HepG2 (cell line): ENCODE data around the gene USH2A. TPM values are rescaled to one million over a fixed set of nuclear protein-coding genes. Genes with fewer than 3 reads are reported as not detected.

ENCODE experiments used
- ATAC-seq: fragments of 200-7000 bp; cut with Tn5 transposase; 3 replicates; pipeline ENCODE4 v1.9.1; 2020; ENCODE audit warnings: mild to moderate bottlenecking, moderate library complexity
- BruUV-seq: library from RNA; stranded (reverse); fragments of 400-500 nt; replicated peaks from 2 replicates; lab custom pipeline; 2021; lab: Mats Ljungman, UMichigan
- CTCF ChIA-PET: fragments of 300-600 bp; formaldehyde crosslinking; extraction: SDS; loops from one replicate; lab custom pipeline; 2021; ENCODE audit warnings: low total read pairs, inconsistent platforms, low intra/inter-chr PET ratio; lab: Yijun Ruan, JAX
- POLR2A ChIA-PET: fragments of 350-600 bp; sonication (Branson Sonifier 250); formaldehyde crosslinking; loops from one replicate; lab custom pipeline; 2020; ENCODE audit warnings: antibody characterized with exemption, inconsistent platforms; lab: Yijun Ruan, JAX
- DNase-seq: peaks from one replicate; pipeline ENCODE4 v3.0.0-alpha.2; 2015; ENCODE audit warnings: low spot score
- FAIRE-seq: peaks from 3 replicates; lab custom pipeline; 2011; peaks lifted over from hg19 to GRCh38; lab: Jason Lieb, UNC
- H2AFZ ChIP-seq: one replicate; pipeline ENCODE4 v1.6.1; 2011; ENCODE audit warnings: low read length, inconsistent platforms
- H3K27ac ChIP-seq: fragments of 300-600 bp; 3 replicates; pipeline ENCODE4 v1.8.0; 2011; ENCODE audit warnings: mixed run types, mild to moderate bottlenecking, mixed read lengths, low read length, inconsistent platforms; ENCODE audit not compliant: insufficient read depth; ENCODE audit errors: extremely low read length
- H3K27me3 ChIP-seq, 2 experiments: fragments of 200-600 bp in 1 of 2; 2 replicates in 1 of 2; 3 replicates in 1 of 2; pipeline versions ENCODE4 v1.6.0 to v1.8.0; 2011; ENCODE audit warnings: low read length in 2 of 2, mild to moderate bottlenecking in 2 of 2, moderate library complexity in 2 of 2, inconsistent platforms in 1 of 2; ENCODE audit not compliant: insufficient read depth in 2 of 2, control insufficient read depth in 1 of 2
- H3K36me3 ChIP-seq, 2 experiments: fragments of 200-600 bp in 1 of 2; replicated peaks in 1 of 2; 2 replicates in 1 of 2; 3 replicates in 1 of 2; pipeline versions ENCODE4 v1.5.1 to v1.8.0; 2011; ENCODE audit warnings: low read length in 2 of 2, inconsistent platforms in 1 of 2; ENCODE audit not compliant: insufficient read depth in 2 of 2, control insufficient read depth in 1 of 2
- H3K4me1 ChIP-seq: 2 replicates; pipeline ENCODE4 v1.5.1; 2012; ENCODE audit warnings: low read length, inconsistent platforms; ENCODE audit not compliant: insufficient read depth
- H3K4me2 ChIP-seq: 2 replicates; pipeline ENCODE4 v1.6.0; 2011; ENCODE audit warnings: low read depth, low read length, inconsistent platforms
- H3K4me3 ChIP-seq, 3 experiments: fragments of 200-600 bp in 1 of 3; sonication (generic), shearing (Covaris generic) in 1 of 3; replicated peaks in 1 of 3; 2 replicates each; pipeline ENCODE4 v1.5.1; 2011 to 2016; ENCODE audit warnings: low read length in 3 of 3, inconsistent platforms in 2 of 3, low read depth in 2 of 3, mild to moderate bottlenecking in 2 of 3, control low read depth in 1 of 3, mixed read lengths in 1 of 3; ENCODE audit not compliant: insufficient read depth in 1 of 3
- H3K79me2 ChIP-seq: one replicate; pipeline ENCODE4 v1.6.1; 2011; ENCODE audit warnings: low read length, inconsistent platforms; ENCODE audit not compliant: insufficient read depth
- H3K9ac ChIP-seq: 2 replicates; pipeline ENCODE4 v1.6.0; 2011; ENCODE audit warnings: mild to moderate bottlenecking, low read depth, low read length, inconsistent platforms; ENCODE audit not compliant: insufficient read depth
- H3K9me3 ChIP-seq: 2 replicates; pipeline ENCODE4 v1.5.1; 2012; ENCODE audit warnings: mild to moderate bottlenecking, low read length
- H4K20me1 ChIP-seq: 2 replicates; pipeline ENCODE4 v1.6.0; 2011; ENCODE audit warnings: inconsistent platforms, mild to moderate bottlenecking, low read length, moderate library complexity; ENCODE audit not compliant: insufficient read depth
- MAFG ChIP-seq: sonication (generic); formaldehyde crosslinking; IDR thresholded peaks from 2 replicates; pipeline ENCODE4 v1.5.1; 2020; ENCODE audit warnings: mild to moderate bottlenecking, missing genetic modification reagents
- NR1H2 ChIP-seq: sonication (generic); formaldehyde crosslinking; IDR thresholded peaks from 2 replicates; pipeline ENCODE4 v1.8.1; 2022; ENCODE audit warnings: low read depth, missing genetic modification reagents, borderline replicate concordance
- PCBP1 ChIP-seq: fragments of 200-400 bp; formaldehyde crosslinking; IDR thresholded peaks from 2 replicates; pipeline ENCODE4 v1.6.1; 2017; ENCODE audit warnings: mild to moderate bottlenecking, low read depth, low read length, borderline replicate concordance
- PHB2 ChIP-seq: fragments of 450-650 bp; IDR thresholded peaks from 2 replicates; pipeline ENCODE4 v1.6.1; 2018; ENCODE audit not compliant: partially characterized antibody
- RXRA ChIP-seq: sonication (generic); formaldehyde crosslinking; IDR thresholded peaks from 2 replicates; pipeline ENCODE4 v1.5.1; 2020; ENCODE audit warnings: missing genetic modification reagents
- ZMAT5 ChIP-seq: sonication (generic); formaldehyde crosslinking; IDR thresholded peaks from 2 replicates; pipeline ENCODE4 v1.5.0; 2020; ENCODE audit warnings: mild to moderate bottlenecking, low read depth, missing genetic modification reagents, borderline replicate concordance
- ZNF234 ChIP-seq: sonication (generic); formaldehyde crosslinking; conservative IDR thresholded peaks from 2 replicates; pipeline ENCODE4 v1.5.1; 2020; ENCODE audit warnings: mild to moderate bottlenecking, missing genetic modification reagents
- ZNF343 ChIP-seq: sonication (generic); formaldehyde crosslinking; IDR thresholded peaks from 2 replicates; pipeline ENCODE4 v1.4.0; 2020; ENCODE audit warnings: mild to moderate bottlenecking, missing genetic modification reagents
- ZNF558 ChIP-seq: sonication (generic); formaldehyde crosslinking; IDR thresholded peaks from 2 replicates; pipeline ENCODE4 v1.9.0; 2022; ENCODE audit warnings: mild to moderate bottlenecking, missing genetic modification reagents, borderline replicate concordance
- ZNF576 ChIP-seq: sonication (generic); formaldehyde crosslinking; IDR thresholded peaks from 2 replicates; pipeline ENCODE4 v1.4.0; 2020; ENCODE audit warnings: mild to moderate bottlenecking, missing genetic modification reagents
- ZNF597 ChIP-seq: sonication (generic); formaldehyde crosslinking; IDR thresholded peaks from 2 replicates; pipeline ENCODE4 v1.5.0; 2020; ENCODE audit warnings: missing genetic modification reagents
- ZNF816 ChIP-seq: sonication (generic); formaldehyde crosslinking; IDR thresholded peaks from 2 replicates; pipeline ENCODE4 v1.8.0; 2022; ENCODE audit warnings: missing genetic modification reagents, mild to moderate bottlenecking, borderline replicate concordance
- WGBS: methylation state at CpG from one replicate; pipeline ENCODE4 v1.1.6; 2017; ENCODE audit warnings: low lambda C conversion rate; 5-methylcytosine and 5-hydroxymethylcytosine counted together
- in situ Hi-C: cut with HindIII; loops from 2 replicates; pipeline ENCODE4 v1.10.0; 2017; ENCODE audit warnings: low pct_unique_long_range_greater_than_20kb; ENCODE audit not compliant: extremely low pct_ligation_motif_present
- intact Hi-C: fragments of 100-400 bp; cut with micrococcal nuclease; formaldehyde crosslinking; loops from one replicate; pipeline ENCODE4 v1.10.0; 2022; ENCODE audit not compliant: unreplicated experiment
- polyA plus RNA-seq, 8 experiments: library from polyadenylated mRNA; depleted of rRNA in 3 of 8; stranded (reverse) in 7 of 8; unstranded in 1 of 8; fragments of >200 nt; fragmentation: Illumina TruSeq in 4 of 8; extraction: Trizol in 4 of 8; gene quantifications; 2 replicates each; pipeline versions ENCODE4 v1.2.1 to v1.2.3, GENCODE V29; 2011 to 2016; ENCODE audit warnings: low read depth in 4 of 8, missing spikeins in 1 of 8, mixed read lengths in 1 of 8; ENCODE audit not compliant: insufficient read depth in 1 of 8
- total RNA-seq, 5 experiments: library from RNA; depleted of rRNA; stranded (reverse); fragments of >200 nt; fragmentation: Illumina TruSeq; extraction: Trizol; gene quantifications; 2 replicates each; pipeline ENCODE4 v1.2.3, GENCODE V29; 2016; ENCODE audit warnings: low read depth in 1 of 5
- TF ChIP-seq, protein P1 (sequence below): sonication (generic); formaldehyde crosslinking; IDR thresholded peaks from 2 replicates; pipeline ENCODE4 v1.4.0; 2020; ENCODE audit warnings: missing genetic modification reagents
- TF ChIP-seq, protein P2 (sequence below): sonication (generic); formaldehyde crosslinking; IDR thresholded peaks from 2 replicates; pipeline ENCODE4 v1.4.0; 2020; ENCODE audit warnings: missing genetic modification reagents

USH2A gene
- total and polyA plus RNA-seq, 2 of the 13 experiments (the other 11 are each of a cell fraction or from before 2014, with no cell fraction given), result 0.02 TPM; not detected in 1

- TF ChIP-seq ZNF576 (CRISPR knock-in tag) (no peak), RXRA (CRISPR knock-in tag) (no peak)
- TF ChIP-seq, protein P1, sequence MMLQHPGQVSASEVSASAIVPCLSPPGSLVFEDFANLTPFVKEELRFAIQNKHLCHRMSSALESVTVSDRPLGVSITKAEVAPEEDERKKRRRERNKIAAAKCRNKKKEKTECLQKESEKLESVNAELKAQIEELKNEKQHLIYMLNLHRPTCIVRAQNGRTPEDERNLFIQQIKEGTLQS (CRISPR knock-in tag), result no peak
- H3K9ac ChIP-seq, result no peak overlapping the region
- no peak for FAIRE-seq
- no peaks in the 10 kb centered on the region for H3K79me2 ChIP-seq
- no peak overlapping the region for H3K27ac ChIP-seq
- no peaks in the 10 kb centered on the region for H3K4me1 ChIP-seq
- whole genome bisulfite sequencing, result 1% methylated on average over 5 of the region's 5 CpGs
- H3K4me2 ChIP-seq, result no peak overlapping the region
- H3K9me3 ChIP-seq, result no peaks in the 10 kb centered on the region
- POLR2A ChIA-PET, result no interaction called here
- no peaks in the 10 kb centered on the region for H4K20me1 ChIP-seq
- no peaks in the 10 kb centered on the region for H3K36me3 ChIP-seq
- ATAC-seq, result no peak
- CTCF ChIA-PET, result no interaction called here
- H3K4me3 ChIP-seq, result no peak overlapping the region
- intact Hi-C loops (no loop called here), in situ Hi-C loops (no loop called here)
- no peak for DNase-seq
- H3K27me3 ChIP-seq, result no peaks in the 10 kb centered on the region
- no TSS peak for BruUV-seq
- H2AFZ ChIP-seq, result no peak overlapping the region
Measured at GRCh38 chr1:215877452-215877951, 545.7 kb downstream of the USH2A start.

GRCh38 chr1:215875712-215876111, 547.5 kb downstream of the USH2A start:
- POLR2A ChIA-PET, result no interaction called here
- DNase-seq (no peak), FAIRE-seq (no peak)
- H3K4me3 ChIP-seq, result no peak overlapping the region
- WGBS, result 9% methylated on average over 1 of the region's 1 CpG
- BruUV-seq, result no TSS peak
- no peak overlapping the region for H3K4me2 ChIP-seq
- no peaks in the 10 kb centered on the region for H4K20me1 ChIP-seq
- no peaks in the 10 kb centered on the region for H3K9me3 ChIP-seq
- TF ChIP-seq PCBP1, result no peak
- TF ChIP-seq MAFG (CRISPR knock-in tag), result no peak
- TF ChIP-seq, protein P2, sequence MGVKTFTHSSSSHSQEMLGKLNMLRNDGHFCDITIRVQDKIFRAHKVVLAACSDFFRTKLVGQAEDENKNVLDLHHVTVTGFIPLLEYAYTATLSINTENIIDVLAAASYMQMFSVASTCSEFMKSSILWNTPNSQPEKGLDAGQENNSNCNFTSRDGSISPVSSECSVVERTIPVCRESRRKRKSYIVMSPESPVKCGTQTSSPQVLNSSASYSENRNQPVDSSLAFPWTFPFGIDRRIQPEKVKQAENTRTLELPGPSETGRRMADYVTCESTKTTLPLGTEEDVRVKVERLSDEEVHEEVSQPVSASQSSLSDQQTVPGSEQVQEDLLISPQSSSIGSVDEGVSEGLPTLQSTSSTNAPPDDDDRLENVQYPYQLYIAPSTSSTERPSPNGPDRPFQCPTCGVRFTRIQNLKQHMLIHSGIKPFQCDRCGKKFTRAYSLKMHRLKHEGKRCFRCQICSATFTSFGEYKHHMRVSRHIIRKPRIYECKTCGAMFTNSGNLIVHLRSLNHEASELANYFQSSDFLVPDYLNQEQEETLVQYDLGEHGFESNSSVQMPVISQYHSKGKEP (CRISPR knock-in tag), result no peak
- no peak for TF ChIP-seq ZNF558 (CRISPR knock-in tag)
- no peak for TF ChIP-seq ZMAT5 (CRISPR knock-in tag)
- no peak for TF ChIP-seq ZNF816 (CRISPR knock-in tag)
- no peak for TF ChIP-seq ZNF343
- no peak for TF ChIP-seq PHB2
- no peak for TF ChIP-seq ZNF234 (CRISPR knock-in tag)
- no peak for TF ChIP-seq ZNF597
- TF ChIP-seq NR1H2 (CRISPR knock-in tag), result no peak
- TF ChIP-seq, all 625 proteins: peak for 0
- no peaks in the 10 kb centered on the region for H3K36me3 ChIP-seq
- CTCF ChIA-PET, result no interaction called here
- no peak overlapping the region for H3K9ac ChIP-seq
- H3K27me3 ChIP-seq, result no peaks in the 10 kb centered on the region
- H3K27ac ChIP-seq, result no peak overlapping the region
- no peaks in the 10 kb centered on the region for H3K79me2 ChIP-seq
- no peaks in the 10 kb centered on the region for H3K4me1 ChIP-seq
- in situ Hi-C loops, result no loop called here
- intact Hi-C loops, result no loop called here
- no peak overlapping the region for H2AFZ ChIP-seq
- ATAC-seq, result no peak
